AG04450 (cell line): Measurements from ENCODE around the gene TRPM4. TPM values are rescaled to one million over a fixed set of nuclear protein-coding genes. Genes with fewer than 3 reads are reported as not detected.

Experiments used
- CTCF ChIA-PET: fragments of 300-600, 350-600 bp; formaldehyde crosslinking; extraction: SDS; loops from one replicate; lab custom pipeline; 2022; ENCODE audit warnings: antibody characterized with exemption, inconsistent platforms; lab: Charles Lee
- POLR2A ChIA-PET: fragments of 350-600 bp; formaldehyde crosslinking; extraction: SDS; loops from one replicate; lab custom pipeline; 2021; ENCODE audit warnings: antibody characterized with exemption, inconsistent platforms; lab: Yijun Ruan, JAX
- DNase-seq: peaks from one replicate; pipeline ENCODE4 v3.0.0-alpha.2; 2011; ENCODE audit warnings: low read depth, low spot score
- H3K27ac ChIP-seq: one replicate; pipeline ENCODE4 v1.5.1; 2012; ENCODE audit warnings: low read depth, low read length, control low read depth
- H3K27me3 ChIP-seq: one replicate; pipeline ENCODE4 v1.6.0; 2012; ENCODE audit warnings: low read length; ENCODE audit not compliant: control insufficient read depth, insufficient read depth
- H3K4me3 ChIP-seq: 2 replicates; pipeline ENCODE4 v1.5.1; 2011; ENCODE audit warnings: mild to moderate bottlenecking, low read depth, low read length, control low read depth
- H3K9me3 ChIP-seq: 2 replicates; pipeline ENCODE4 v1.5.1; 2012; ENCODE audit warnings: low read length; ENCODE audit not compliant: control insufficient read depth, insufficient read depth
- polyA plus RNA-seq: library from polyadenylated mRNA; depleted of rRNA; stranded (reverse); fragments of >200 nt; gene quantifications from 2 replicates; pipeline ENCODE4 v1.2.3, GENCODE V29; 2011
- TF ChIP-seq, protein P1 (sequence below): IDR thresholded peaks from 2 replicates; pipeline ENCODE4 v1.5.1; 2011; ENCODE audit warnings: low read depth, low read length, control low read depth, inconsistent platforms

The TRPM4 gene
- polyA plus RNA-seq, 1 experiment, result 4.3 TPM

DNA sequence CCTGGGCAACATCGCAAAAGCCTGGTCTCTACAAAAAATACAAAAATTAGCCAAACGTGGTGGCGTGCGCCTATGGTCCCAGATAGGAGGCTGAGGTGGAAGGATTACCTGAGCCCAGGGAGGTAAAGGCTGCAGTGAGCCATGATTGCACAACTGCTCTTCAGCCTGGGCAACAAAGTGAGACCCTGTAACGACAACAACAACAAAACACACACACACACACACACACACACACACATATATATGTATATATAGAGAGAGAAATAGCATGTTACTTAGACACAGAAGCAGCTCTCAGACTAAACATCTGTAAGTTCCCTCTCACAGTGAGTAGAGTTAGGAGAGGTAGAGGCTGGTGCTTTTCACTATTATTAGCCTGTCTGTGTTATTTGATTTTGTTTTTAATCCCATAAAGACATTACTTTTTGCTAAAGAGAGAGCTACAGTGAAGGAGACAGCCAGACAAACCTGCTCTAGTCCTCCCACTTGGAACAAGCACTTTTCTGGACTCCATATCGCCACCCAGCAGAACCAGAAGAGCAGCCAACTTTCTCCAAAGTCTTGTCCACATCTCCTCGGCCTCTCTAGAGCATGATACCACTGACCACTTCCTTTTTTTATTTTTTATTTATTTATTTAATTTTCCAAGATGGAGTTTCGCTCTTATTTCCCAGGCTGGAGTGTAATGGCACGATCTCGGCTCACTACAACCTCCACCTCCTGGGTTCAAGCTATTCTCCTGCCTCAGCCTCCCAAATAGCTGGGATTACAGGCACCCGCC is 46.2 kb upstream of the TRPM4 start:
- ChIA-PET CTCF (interaction anchor here (0.9 to 2.3 kb wide), 3 partner anchors 14 to 114 kb away, joined by 3 to 11 read pairs (median 3); no protein-coding TSS in a partner anchor), POLR2A (interaction anchor here (0.5 to 0.6 kb wide), 2 partner anchors 8 to 728 kb away, joined by 3 read pairs; no protein-coding TSS in a partner anchor)
- no peak for DNase-seq
- no peak overlapping the region for H3K27ac ChIP-seq
- H3K4me3 ChIP-seq, result no peak overlapping the region
- no peaks in the 10 kb centered on the region for H3K27me3 ChIP-seq
- TF ChIP-seq, protein P1, sequence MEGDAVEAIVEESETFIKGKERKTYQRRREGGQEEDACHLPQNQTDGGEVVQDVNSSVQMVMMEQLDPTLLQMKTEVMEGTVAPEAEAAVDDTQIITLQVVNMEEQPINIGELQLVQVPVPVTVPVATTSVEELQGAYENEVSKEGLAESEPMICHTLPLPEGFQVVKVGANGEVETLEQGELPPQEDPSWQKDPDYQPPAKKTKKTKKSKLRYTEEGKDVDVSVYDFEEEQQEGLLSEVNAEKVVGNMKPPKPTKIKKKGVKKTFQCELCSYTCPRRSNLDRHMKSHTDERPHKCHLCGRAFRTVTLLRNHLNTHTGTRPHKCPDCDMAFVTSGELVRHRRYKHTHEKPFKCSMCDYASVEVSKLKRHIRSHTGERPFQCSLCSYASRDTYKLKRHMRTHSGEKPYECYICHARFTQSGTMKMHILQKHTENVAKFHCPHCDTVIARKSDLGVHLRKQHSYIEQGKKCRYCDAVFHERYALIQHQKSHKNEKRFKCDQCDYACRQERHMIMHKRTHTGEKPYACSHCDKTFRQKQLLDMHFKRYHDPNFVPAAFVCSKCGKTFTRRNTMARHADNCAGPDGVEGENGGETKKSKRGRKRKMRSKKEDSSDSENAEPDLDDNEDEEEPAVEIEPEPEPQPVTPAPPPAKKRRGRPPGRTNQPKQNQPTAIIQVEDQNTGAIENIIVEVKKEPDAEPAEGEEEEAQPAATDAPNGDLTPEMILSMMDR, result no peak
- no peaks in the 10 kb centered on the region for H3K9me3 ChIP-seq

GRCh38 chr19:49113762-49114629 is 43.6 kb upstream of the TRPM4 start, which contains the start of gene LIN7B:
Gene LIN7B (plus strand): TSS chr19:49114370. CDS start chr19:49114405, 35 bp downstream.
- no peak for DNase-seq
- ChIA-PET CTCF (interaction anchor here (0.6 to 2.7 kb wide), 9 partner anchors 8 to 112 kb away, joined by 3 to 24 read pairs (median 6); no protein-coding TSS in a partner anchor), POLR2A (interaction anchor here (0.8 to 1.4 kb wide), 6 partner anchors 11 to 121 kb away, joined by 3 to 7 read pairs (median 4); partner anchors contain the start of genes GYS1 and RUVBL2)
- TF ChIP-seq, protein P1, result peak; percentile 36; the same call in 1 of the 2 replicates
- H3K27me3 ChIP-seq, result no peaks in the 10 kb centered on the region
- peak within 1 kb of the TSS; percentile 21 for H3K27ac ChIP-seq
- no peaks in the 10 kb centered on the region for H3K9me3 ChIP-seq
- peak within 1 kb of the TSS; percentile 75 for H3K4me3 ChIP-seq

DNA sequence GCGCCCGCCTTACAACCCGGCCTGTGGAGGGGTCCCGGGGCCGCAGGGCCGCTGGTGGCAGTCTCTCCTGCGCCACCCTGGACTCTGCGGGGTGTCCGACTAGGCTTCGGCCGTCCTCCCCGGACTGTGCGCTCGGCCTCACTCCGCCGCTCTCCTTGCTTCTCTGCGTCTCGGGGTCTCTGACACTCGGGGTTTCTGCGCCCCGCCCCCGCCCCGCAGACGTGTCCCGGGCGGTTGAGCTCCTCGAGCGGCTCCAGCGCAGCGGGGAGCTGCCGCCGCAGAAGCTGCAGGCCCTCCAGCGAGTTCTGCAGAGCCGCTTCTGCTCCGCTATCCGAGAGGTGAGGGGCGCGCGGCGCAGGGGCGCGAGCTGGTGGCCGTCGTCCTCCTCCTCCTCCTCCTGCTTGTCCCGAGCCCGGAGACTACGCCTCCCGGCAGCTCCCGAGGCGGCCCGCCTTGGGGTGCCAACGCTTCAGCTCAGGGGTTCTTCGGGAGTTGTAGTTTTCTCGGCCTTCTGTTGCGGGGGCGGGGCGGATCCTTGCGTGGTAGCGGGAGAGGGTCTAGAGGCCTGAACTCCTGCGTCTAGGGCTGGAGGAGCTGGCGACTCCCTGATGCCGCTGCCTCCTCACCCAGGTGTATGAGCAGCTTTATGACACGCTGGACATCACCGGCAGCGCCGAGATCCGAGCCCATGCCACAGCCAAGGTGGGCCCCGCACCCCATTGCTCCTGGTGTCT is 42.8 kb upstream of the TRPM4 start:
- CTCF ChIA-PET, result interaction anchor here (0.6 to 2.7 kb wide), 7 partner anchors 9 to 111 kb away, joined by 4 to 24 read pairs (median 8); no protein-coding TSS in a partner anchor
- Histone ChIP-seq H3K9me3 (no peaks in the 10 kb centered on the region), H3K27ac (peak overlapping the region; percentile 21), H3K4me3 (peak overlapping the region; percentile 75), H3K27me3 (no peaks in the 10 kb centered on the region)
- DNase-seq, result no peak
- POLR2A ChIA-PET, result interaction anchor here (0.8 to 1.4 kb wide), 6 partner anchors 12 to 36 kb away, joined by 3 to 7 read pairs (median 4); no protein-coding TSS in a partner anchor
- TF ChIP-seq, protein P1, result no peak

DNA sequence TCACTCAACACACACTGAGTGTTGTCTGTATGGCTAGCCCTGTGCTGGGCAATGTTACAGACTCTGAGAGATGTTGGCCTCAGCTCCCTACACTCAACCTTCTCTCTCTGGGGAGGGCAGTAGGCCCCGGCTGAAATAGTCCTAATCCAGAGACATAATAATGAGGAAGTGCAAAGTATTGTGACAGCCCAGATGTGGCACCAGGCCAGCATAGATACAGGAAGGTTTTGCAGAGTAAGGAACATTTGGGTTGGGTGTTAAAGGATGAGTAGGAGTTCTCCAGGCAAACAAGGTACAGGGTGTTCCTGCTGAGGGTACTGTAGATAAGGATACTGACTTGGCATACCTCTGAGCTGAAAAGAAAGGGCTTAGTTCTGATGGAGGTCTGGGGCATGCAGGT is 41.0 kb upstream of the TRPM4 start:
- H3K9me3 ChIP-seq, result no peaks in the 10 kb centered on the region
- DNase-seq, result no peak
- H3K27ac ChIP-seq, result no peak overlapping the region
- H3K27me3 ChIP-seq, result no peaks in the 10 kb centered on the region
- H3K4me3 ChIP-seq, result no peak overlapping the region
- POLR2A ChIA-PET, result interaction anchor here (0.6 kb wide), 1 partner anchor 247 kb away, joined by 4 read pairs; no protein-coding TSS in a partner anchor
- CTCF ChIA-PET, result interaction anchor here (1.1 to 2.1 kb wide), 2 partner anchors 10 to 82 kb away, joined by 3 to 10 read pairs; no protein-coding TSS in a partner anchor
- TF ChIP-seq, protein P1, result no peak
